GM12878 (cell line): ENCODE measurements around the gene PLA2G1B. TPM values are rescaled to one million over a fixed set of nuclear protein-coding genes. Genes with fewer than 3 reads are reported as not detected.
A peak's percentile ranks its signal among the peaks of the same experiment; 100 is the strongest.

Experiments
- ATAC-seq: fragments of 200-7000 bp; cut with Tn5 transposase; 3 replicates; pipeline ENCODE4 v1.9.1; 2020; ENCODE audit warnings: mild to moderate bottlenecking, moderate library complexity
- BruUV-seq: library from RNA; stranded (reverse); fragments of 400-500 nt; replicated peaks from 2 replicates; lab custom pipeline; 2021; lab: Mats Ljungman, UMichigan
- CTCF ChIA-PET: fragments of 300-600 bp; sonication (Branson Sonifier 250); formaldehyde crosslinking; extraction: SDS; loops from one replicate; lab custom pipeline; 2021; ENCODE audit warnings: inconsistent platforms; lab: Yijun Ruan, JAX
- POLR2A ChIA-PET: fragments of 350-600 bp; formaldehyde crosslinking; extraction: SDS; loops from one replicate; lab custom pipeline; 2021; ENCODE audit warnings: inconsistent platforms; lab: Charles Lee
- RAD21 ChIA-PET: fragments of 300-600 bp; sonication (Branson Sonifier 250); formaldehyde crosslinking; loops from one replicate; lab custom pipeline; 2023; ENCODE audit warnings: antibody characterized with exemption; ENCODE audit not compliant: unreplicated experiment; lab: Charles Lee
- SMC1A ChIA-PET: fragments of 300-600 bp; sonication (Branson Sonifier 250); formaldehyde crosslinking; loops from one replicate; lab custom pipeline; 2023; ENCODE audit not compliant: unreplicated experiment, uncharacterized antibody; lab: Charles Lee
- DNase-seq: peaks from one replicate; pipeline ENCODE4 v3.0.0-alpha.2; 2011; ENCODE audit warnings: low read depth, low spot score
- FAIRE-seq: peaks from 3 replicates; lab custom pipeline; 2011; peaks lifted over from hg19 to GRCh38; lab: Jason Lieb, UNC
- H2AFZ ChIP-seq: 2 replicates; pipeline ENCODE4 v1.6.0; 2011; ENCODE audit warnings: low read depth, low read length, control low read depth; ENCODE audit not compliant: control insufficient read depth
- H3K27ac ChIP-seq: 2 replicates; pipeline ENCODE4 v1.5.1; 2011; ENCODE audit warnings: control low read depth; ENCODE audit not compliant: control insufficient read depth, insufficient read depth
- H3K27me3 ChIP-seq, 2 experiments: replicated peaks in 1 of 2; 2 replicates each; pipeline versions ENCODE4 v1.6.0 to v1.6.1; 2011; ENCODE audit warnings: low read length in 1 of 2; ENCODE audit not compliant: control insufficient read depth in 2 of 2, insufficient read depth in 2 of 2
- H3K36me3 ChIP-seq, 2 experiments: 2 replicates each; pipeline ENCODE4 v1.5.1; 2011; ENCODE audit warnings: low read length in 1 of 2; ENCODE audit not compliant: control insufficient read depth in 2 of 2, insufficient read depth in 2 of 2
- H3K4me1 ChIP-seq: 2 replicates; pipeline ENCODE4 v1.6.1; 2011; ENCODE audit warnings: mild to moderate bottlenecking, low read length, moderate library complexity, mixed read lengths; ENCODE audit not compliant: control insufficient read depth, insufficient read depth
- H3K4me2 ChIP-seq: 2 replicates; pipeline ENCODE4 v1.6.0; 2011; ENCODE audit warnings: control low read depth; ENCODE audit not compliant: control insufficient read depth, insufficient read depth
- H3K4me3 ChIP-seq: fragments of 200-600 bp; sonication (generic); 2 replicates; pipeline ENCODE4 v1.5.1; 2016
- H3K79me2 ChIP-seq: 2 replicates; pipeline ENCODE4 v1.6.0; 2011; ENCODE audit warnings: low read length; ENCODE audit not compliant: control insufficient read depth, insufficient read depth
- H3K9ac ChIP-seq: 2 replicates; pipeline ENCODE4 v1.8.0; 2011; ENCODE audit warnings: low read length, control low read depth, mixed read lengths; ENCODE audit not compliant: control insufficient read depth, insufficient read depth
- H3K9me3 ChIP-seq: replicated peaks from 3 replicates; pipeline ENCODE4 v1.5.1; 2011; ENCODE audit warnings: mild to moderate bottlenecking, low read length; ENCODE audit not compliant: control insufficient read depth, insufficient read depth
- H4K20me1 ChIP-seq: 2 replicates; pipeline ENCODE4 v1.6.0; 2011; ENCODE audit not compliant: control insufficient read depth, insufficient read depth
- ATF3 ChIP-seq: IDR thresholded peaks from 2 replicates; pipeline ENCODE4 v1.6.1; 2011; ENCODE audit warnings: low read depth, mild to moderate bottlenecking, low read length, moderate library complexity, borderline replicate concordance; ENCODE audit errors: extremely low read depth
- EZH2 ChIP-seq: IDR thresholded peaks from 2 replicates; pipeline ENCODE4 v1.6.1; 2012; ENCODE audit warnings: low read depth, mild to moderate bottlenecking, control low read depth, inconsistent platforms, low read length, borderline replicate concordance; ENCODE audit not compliant: control insufficient read depth
- IKZF1 ChIP-seq: fragments of 450-650 bp; conservative IDR thresholded peaks from 2 replicates; pipeline ENCODE4 v1.6.1; 2017; ENCODE audit warnings: antibody characterized with exemption, mild to moderate bottlenecking
- NR2F1 ChIP-seq: fragments of 450-650 bp; conservative IDR thresholded peaks from 2 replicates; pipeline ENCODE4 v1.6.1; 2017; ENCODE audit warnings: mild to moderate bottlenecking
- PML ChIP-seq: IDR thresholded peaks from 2 replicates; pipeline ENCODE4 v1.6.1; 2012; ENCODE audit warnings: low read length, inconsistent platforms
- POLR2A ChIP-seq: IDR thresholded peaks from 2 replicates; pipeline ENCODE4 v1.6.1; 2011; ENCODE audit warnings: low read depth, mild to moderate bottlenecking, low read length
- POLR2AphosphoS2 ChIP-seq: IDR thresholded peaks from 2 replicates; pipeline ENCODE4 v1.6.1; 2011; ENCODE audit warnings: low read depth, mild to moderate bottlenecking, low read length, improper control_type of control experiment, moderate library complexity
- SMARCA5 ChIP-seq: fragments of 450-650 bp; IDR thresholded peaks from 2 replicates; pipeline ENCODE4 v1.6.1; 2017; ENCODE audit warnings: mild to moderate bottlenecking
- TCF12 ChIP-seq: IDR thresholded peaks from 2 replicates; pipeline ENCODE4 v1.6.1; 2011; ENCODE audit warnings: low read depth, mild to moderate bottlenecking, low read length
- TCF7 ChIP-seq: IDR thresholded peaks from 2 replicates; pipeline ENCODE4 v1.6.1; 2014; ENCODE audit warnings: antibody characterized with exemption, borderline replicate concordance
- ZNF217 ChIP-seq: fragments of 450-650 bp; IDR thresholded peaks from 2 replicates; pipeline ENCODE4 v1.6.1; 2017; ENCODE audit warnings: antibody characterized with exemption, mild to moderate bottlenecking
- WGBS: methylation state at CpG from one replicate; pipeline ENCODE4 v1.1.6; 2016; ENCODE audit warnings: low lambda C conversion rate; ENCODE audit not compliant: insufficient replicate concordance, insufficient coverage; ENCODE audit errors: missing lambda C conversion rate; 5-methylcytosine and 5-hydroxymethylcytosine counted together
- in situ Hi-C: fragments of 300-500 bp; cut with MboI; formaldehyde crosslinking; loops from 9 replicates; pipeline ENCODE4 v1.14.3; 2018; ENCODE audit warnings: mixed read lengths
- intact Hi-C: fragments of 100-400 bp; cut with micrococcal nuclease; formaldehyde crosslinking; loops from one replicate; pipeline ENCODE4 v1.14.2; 2022; ENCODE audit not compliant: unreplicated experiment
- polyA plus RNA-seq, 11 experiments: library from polyadenylated mRNA; depleted of rRNA in 4 of 11; unstranded in 6 of 11; stranded (reverse) in 5 of 11; fragments of >200 nt; fragmentation: Nextera tagmentation in 4 of 11; fragmentation: Illumina TruSeq in 1 of 11; extraction: Ambion mirVana in 4 of 11; extraction: Trizol in 1 of 11; gene quantifications; 1 replicate in 1 of 11; 2 replicates in 10 of 11; pipeline versions ENCODE4 v1.2.1 to v1.2.3, GENCODE V29; 2011 to 2016; ENCODE audit warnings: inconsistent platforms in 2 of 11, missing spikeins in 2 of 11, low read depth in 1 of 11
- total RNA-seq, 4 experiments: library from RNA; depleted of rRNA in 3 of 4; stranded (reverse); fragments of >200 nt in 3 of 4; fragmentation: Illumina TruSeq in 1 of 4; extraction: Trizol in 1 of 4; gene quantifications; 2 replicates each; pipeline versions ENCODE4 v1.2.1 to v1.2.3, GENCODE V29; 2013 to 2021
- TF ChIP-seq, protein P1 (sequence below): IDR thresholded peaks from 2 replicates; pipeline ENCODE4 v1.6.1; 2012; ENCODE audit warnings: mild to moderate bottlenecking, low read depth, low read length

Gene PLA2G1B
- total and polyA plus RNA-seq, 10 of the 15 experiments (the other 5 are each of a cell fraction or from before 2014, with no cell fraction given): not detected

DNA sequence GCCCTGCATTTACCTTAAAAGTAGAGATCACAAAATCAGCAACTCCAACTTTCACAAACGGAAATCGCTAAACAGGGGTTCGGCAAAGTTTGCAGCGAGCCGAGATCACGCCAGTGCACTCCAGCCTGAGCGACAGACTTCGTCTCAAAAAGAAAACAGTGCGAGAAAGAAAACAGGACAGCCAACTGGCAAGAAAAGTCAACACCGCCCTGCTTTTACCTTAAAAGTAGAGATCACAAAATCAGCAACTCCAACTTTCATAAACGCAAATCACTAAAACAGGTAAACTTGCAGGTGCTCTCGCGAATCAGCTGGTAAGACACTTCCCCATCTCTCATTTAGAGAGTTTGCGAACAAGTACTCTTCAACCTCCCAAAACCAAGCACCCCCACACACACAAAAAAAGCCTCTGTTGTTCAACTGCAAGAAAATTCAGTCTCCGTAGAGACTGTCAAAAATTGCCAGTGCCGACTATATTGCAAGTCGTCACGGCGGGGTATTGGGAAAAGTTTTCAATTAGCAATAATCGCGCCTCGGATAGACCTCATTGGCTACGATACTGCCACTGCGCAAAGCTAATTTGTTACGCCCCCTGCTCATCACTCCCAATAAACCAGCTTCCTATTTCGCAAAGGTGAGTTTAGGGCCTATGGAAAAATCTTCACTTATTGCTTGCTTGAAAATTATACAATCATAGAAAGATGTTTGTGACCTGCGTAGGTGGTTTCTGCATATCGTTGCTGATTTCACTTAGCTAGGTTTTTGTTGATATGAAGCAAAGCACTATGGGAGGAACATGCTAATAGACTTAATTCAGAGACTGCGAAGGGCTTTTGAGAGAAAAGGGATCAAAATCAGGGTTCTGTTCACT is 34.7 kb downstream of the PLA2G1B start, which contains the start of gene RNU4-1 (continued):
- peak; percentile 91 for TF ChIP-seq TCF12
- peak; percentile 84 for TF ChIP-seq TCF7
- TF ChIP-seq POLR2A: peak; percentile 97
- 0 out of 2 replicates have a peak, but pooled peaks have one; percentile 24 for TF ChIP-seq EZH2
- TF ChIP-seq, protein P1, sequence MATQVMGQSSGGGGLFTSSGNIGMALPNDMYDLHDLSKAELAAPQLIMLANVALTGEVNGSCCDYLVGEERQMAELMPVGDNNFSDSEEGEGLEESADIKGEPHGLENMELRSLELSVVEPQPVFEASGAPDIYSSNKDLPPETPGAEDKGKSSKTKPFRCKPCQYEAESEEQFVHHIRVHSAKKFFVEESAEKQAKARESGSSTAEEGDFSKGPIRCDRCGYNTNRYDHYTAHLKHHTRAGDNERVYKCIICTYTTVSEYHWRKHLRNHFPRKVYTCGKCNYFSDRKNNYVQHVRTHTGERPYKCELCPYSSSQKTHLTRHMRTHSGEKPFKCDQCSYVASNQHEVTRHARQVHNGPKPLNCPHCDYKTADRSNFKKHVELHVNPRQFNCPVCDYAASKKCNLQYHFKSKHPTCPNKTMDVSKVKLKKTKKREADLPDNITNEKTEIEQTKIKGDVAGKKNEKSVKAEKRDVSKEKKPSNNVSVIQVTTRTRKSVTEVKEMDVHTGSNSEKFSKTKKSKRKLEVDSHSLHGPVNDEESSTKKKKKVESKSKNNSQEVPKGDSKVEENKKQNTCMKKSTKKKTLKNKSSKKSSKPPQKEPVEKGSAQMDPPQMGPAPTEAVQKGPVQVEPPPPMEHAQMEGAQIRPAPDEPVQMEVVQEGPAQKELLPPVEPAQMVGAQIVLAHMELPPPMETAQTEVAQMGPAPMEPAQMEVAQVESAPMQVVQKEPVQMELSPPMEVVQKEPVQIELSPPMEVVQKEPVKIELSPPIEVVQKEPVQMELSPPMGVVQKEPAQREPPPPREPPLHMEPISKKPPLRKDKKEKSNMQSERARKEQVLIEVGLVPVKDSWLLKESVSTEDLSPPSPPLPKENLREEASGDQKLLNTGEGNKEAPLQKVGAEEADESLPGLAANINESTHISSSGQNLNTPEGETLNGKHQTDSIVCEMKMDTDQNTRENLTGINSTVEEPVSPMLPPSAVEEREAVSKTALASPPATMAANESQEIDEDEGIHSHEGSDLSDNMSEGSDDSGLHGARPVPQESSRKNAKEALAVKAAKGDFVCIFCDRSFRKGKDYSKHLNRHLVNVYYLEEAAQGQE: peak; percentile 45; the same call in 1 of the 2 replicates
- peak; percentile 46; the same call in 1 of the 2 replicates for TF ChIP-seq IKZF1
- TF ChIP-seq PML: peak; percentile 100
- TF ChIP-seq NR2F1: peak; percentile 34; the same call in 1 of the 2 replicates

DNA sequence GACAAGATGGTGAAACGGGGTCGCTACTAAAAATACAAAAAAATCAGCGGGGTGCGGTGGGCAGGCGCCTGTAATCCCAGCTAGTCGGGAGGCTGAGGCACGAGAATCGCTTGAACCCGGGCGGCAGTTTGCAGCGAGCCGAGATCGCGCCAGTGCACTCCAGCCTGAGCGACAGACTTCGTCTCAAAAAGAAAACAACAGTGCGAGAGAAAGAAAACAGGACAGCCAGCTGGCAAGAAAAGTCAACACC is 35.2 kb downstream of the PLA2G1B start:
- Histone ChIP-seq H3K4me1 (peaks cover 9% of the 10 kb centered on the region), H3K4me2 (peak overlapping the region; percentile 67), H3K36me3 (no peaks in the 10 kb centered on the region), H3K4me3 (peak overlapping the region; percentile 66), H2AFZ (peak overlapping the region; percentile 25; the same call in 1 of the 2 replicates), H3K9me3 (no peaks in the 10 kb centered on the region), H3K27me3 (no peaks in the 10 kb centered on the region), H3K9ac (peak overlapping the region; percentile 91), H4K20me1 (no peaks in the 10 kb centered on the region), H3K27ac (peak overlapping the region; percentile 100), H3K79me2 (no peaks in the 10 kb centered on the region)
- BruUV-seq: no TSS peak
- in situ Hi-C loops (no loop called here), intact Hi-C loops (no loop called here)
- ChIA-PET SMC1A (interaction anchor here (1.3 to 2.9 kb wide), 3 partner anchors 9 to 64 kb away, joined by 3 to 30 read pairs (median 8); partner anchors contain the start of gene SIRT4), POLR2A (interaction anchor here (0.6 to 2.1 kb wide), 8 partner anchors 10 to 177 kb away, joined by 3 to 12 read pairs (median 5); partner anchors contain the start of genes RPLP0 and SIRT4), CTCF (interaction anchor here (1.1 to 3.6 kb wide), 4 partner anchors 10 to 91 kb away, joined by 3 to 48 read pairs (median 22); partner anchors contain the start of genes RPLP0 and SIRT4), RAD21 (interaction anchor here (1.6 to 3.5 kb wide), 3 partner anchors 26 to 64 kb away, joined by 6 to 17 read pairs (median 10); no protein-coding TSS in a partner anchor)
- no peak for DNase-seq
- FAIRE-seq: no peak
- TF ChIP-seq ATF3 (no peak), ZNF217 (peak; percentile 81), SMARCA5 (0 out of 2 replicates have a peak, but pooled peaks have one; percentile 8), POLR2AphosphoS2 (no peak)
- no peak; the same call in 2 of the 3 replicates for ATAC-seq
- WGBS: under 1% methylated on average over 17 of the region's 17 CpGs
